ENCODE data around the gene MT1M. TPM values are rescaled to one million over a fixed set of nuclear protein-coding genes. Genes with fewer than 3 reads are reported as not detected.
A peak's percentile ranks its signal among the peaks of the same experiment; 100 is the strongest.

Gene MT1M
- total and polyA plus RNA-seq, 2 of the 8 experiments (the other 6 are each of a cell fraction or from before 2014, with no cell fraction given): 2.1 TPM; not detected in 1

- peak overlapping the region in 1 of 2 experiments; percentile 90; a peak in 1 of 4 replicates for H3K4me2 ChIP-seq (ENCODE audit: insufficient read depth in 1 of 2, low read depth in 2 of 2, low read length in 2 of 2)
- H3K23me2 ChIP-seq (ENCODE audit: low read depth, low read length): peaks cover 5% of the 10 kb centered on the region; the same call in 1 of the 2 replicates
- peak overlapping the region in 1 of 4 experiments; percentile 18; a peak in 1 of 8 replicates for H3K4me3 ChIP-seq (ENCODE audit: extremely low read depth in 1 of 4, insufficient read depth in 2 of 4, low read depth in 3 of 4, low read length in 4 of 4)
- H4K5ac ChIP-seq (ENCODE audit: insufficient read length, low read depth, low read length): no peak overlapping the region
- no peak overlapping the region for H3K27ac ChIP-seq (ENCODE audit: low read depth, low read length)
- no peak overlapping the region for H3K23ac ChIP-seq (ENCODE audit: insufficient read length)
- H4K20me1 ChIP-seq (replicated peaks in 1 of 2; ENCODE audit: control insufficient read depth in 1 of 2, insufficient read depth in 2 of 2, low read length in 2 of 2): peaks cover 0 to 15% of the 10 kb centered on the region in 2 experiments
- no peak overlapping the region for H2BK15ac ChIP-seq (ENCODE audit: low read length)
- WGBS, 2 experiments (ENCODE audit: extremely low coverage in 1 of 2, insufficient coverage in 1 of 2, insufficient read length in 1 of 2, insufficient replicate concordance in 2 of 2, low coverage in 1 of 2, low lambda C conversion rate in 2 of 2, missing lambda C conversion rate in 1 of 2): 39% methylated on average over 7 of the region's 7 CpGs; no CpG with 5 or more reads in 1 of the 2 experiments
- H4K8ac ChIP-seq (ENCODE audit: extremely low read depth, insufficient read depth, low read length): no peak overlapping the region
- H2BK120ac ChIP-seq (replicated peaks; ENCODE audit: low read depth, low read length): no peak overlapping the region
- H2BK5ac ChIP-seq (ENCODE audit: low read depth, low read length): no peak overlapping the region
- H3K9ac ChIP-seq (replicated peaks in 1 of 4; ENCODE audit: extremely low read depth in 1 of 4, low read depth in 3 of 4, low read length in 3 of 4): no peak overlapping the region
- TF ChIP-seq RNF2 (IDR thresholded peaks at IDR 0.05; ENCODE audit: borderline replicate concordance, low read depth, low read length, missing control alignments, poor library complexity, severe bottlenecking) (peak; percentile 46), CHD2 (IDR thresholded peaks at IDR 0.05; ENCODE audit: low read length) (no peak)
- no peak overlapping the region for H2AK5ac ChIP-seq (ENCODE audit: low read depth, low read length)
- H4K91ac ChIP-seq (replicated peaks; ENCODE audit: insufficient read length, low read length): no peak overlapping the region
- peaks cover 0 to 17% (median 12%) of the 10 kb centered on the region in 4 experiments; a peak in 6 of 7 replicates for H3K4me1 ChIP-seq (replicated peaks in 1 of 4; ENCODE audit: control insufficient read depth in 3 of 4, insufficient read depth in 4 of 4, low read length in 3 of 4)
- no peak overlapping the region for H3K18ac ChIP-seq (ENCODE audit: extremely low read depth, low read length)
- no peak overlapping the region for H3K56ac ChIP-seq (replicated peaks; ENCODE audit: insufficient read length, low read depth, low read length)
- no peak for DNase-seq (ENCODE audit: low read depth in 1 of 2, low spot score in 2 of 2)
- H2BK20ac ChIP-seq (ENCODE audit: low read length): no peak overlapping the region
- H3K27me3 ChIP-seq (replicated peaks in 1 of 4; ENCODE audit: control insufficient read depth in 3 of 4, extremely low read depth in 1 of 4, insufficient read depth in 3 of 4, low read length in 3 of 4): peaks cover 65 to 94% (median 87%) of the 10 kb centered on the region in 4 experiments
- no peak for FAIRE-seq
- no peaks in the 10 kb centered on the region for H3K79me1 ChIP-seq (ENCODE audit: low read depth, low read length)
- no peaks in the 10 kb centered on the region for H3K9me3 ChIP-seq (ENCODE audit: insufficient read depth in 2 of 2, low read depth in 1 of 2, low read length in 1 of 2)
- H2BK12ac ChIP-seq (ENCODE audit: low read depth, low read length): no peak overlapping the region
- no peaks in the 10 kb centered on the region for H3K79me2 ChIP-seq (ENCODE audit: control insufficient read depth in 1 of 2, insufficient read depth in 2 of 2, low read length in 2 of 2)
- ChIA-PET POLR2A (ENCODE audit: partially characterized antibody) (interaction anchor here (0.7 to 4.7 kb wide), 18 partner anchors 10 to 185 kb away, joined by 3 to 66 read pairs (median 12); partner anchors contain the start of genes MT1A, MT1F, MT1G and MT1H), CTCF (ENCODE audit: partially characterized antibody) (interaction anchor here (1.2 to 3.2 kb wide), 5 partner anchors 12 to 75 kb away, joined by 3 to 13 read pairs (median 11); partner anchors contain the start of gene MT1A)
- H3K36me3 ChIP-seq (ENCODE audit: control insufficient read depth in 2 of 4, insufficient read depth in 4 of 4, low read length in 3 of 4): no peaks in the 10 kb centered on the region
- no peak overlapping the region for H2AFZ ChIP-seq (ENCODE audit: low read length)
- no peak overlapping the region for H3K4ac ChIP-seq (replicated peaks; ENCODE audit: insufficient read length, low read depth, low read length)
- no peak overlapping the region for H3K14ac ChIP-seq (ENCODE audit: insufficient read length)
Observed at GRCh38 chr16:56626685-56627084, 5.8 kb upstream of the MT1M start.

Measured in H1 (cell line).